Activated CD8-positive, alpha-beta memory T cell treated with anti-CD3 and anti-CD28 coated beads, Interleukin-2, amount 50 U/mL, for 1 hour (primary cell): ENCODE data around the gene PKP3.
"Not testable (repeated sequence)": the region's sequence is repeated elsewhere in the genome, so short reads cannot be mapped to it uniquely, and the experiment has no call there.

Experiments
- DNase-seq: peaks from one replicate; pipeline ENCODE4 v3.0.0-alpha.2; 2020; ENCODE audit errors: extremely low read depth

The PKP3 gene, protein sequence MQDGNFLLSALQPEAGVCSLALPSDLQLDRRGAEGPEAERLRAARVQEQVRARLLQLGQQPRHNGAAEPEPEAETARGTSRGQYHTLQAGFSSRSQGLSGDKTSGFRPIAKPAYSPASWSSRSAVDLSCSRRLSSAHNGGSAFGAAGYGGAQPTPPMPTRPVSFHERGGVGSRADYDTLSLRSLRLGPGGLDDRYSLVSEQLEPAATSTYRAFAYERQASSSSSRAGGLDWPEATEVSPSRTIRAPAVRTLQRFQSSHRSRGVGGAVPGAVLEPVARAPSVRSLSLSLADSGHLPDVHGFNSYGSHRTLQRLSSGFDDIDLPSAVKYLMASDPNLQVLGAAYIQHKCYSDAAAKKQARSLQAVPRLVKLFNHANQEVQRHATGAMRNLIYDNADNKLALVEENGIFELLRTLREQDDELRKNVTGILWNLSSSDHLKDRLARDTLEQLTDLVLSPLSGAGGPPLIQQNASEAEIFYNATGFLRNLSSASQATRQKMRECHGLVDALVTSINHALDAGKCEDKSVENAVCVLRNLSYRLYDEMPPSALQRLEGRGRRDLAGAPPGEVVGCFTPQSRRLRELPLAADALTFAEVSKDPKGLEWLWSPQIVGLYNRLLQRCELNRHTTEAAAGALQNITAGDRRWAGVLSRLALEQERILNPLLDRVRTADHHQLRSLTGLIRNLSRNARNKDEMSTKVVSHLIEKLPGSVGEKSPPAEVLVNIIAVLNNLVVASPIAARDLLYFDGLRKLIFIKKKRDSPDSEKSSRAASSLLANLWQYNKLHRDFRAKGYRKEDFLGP

DNA sequence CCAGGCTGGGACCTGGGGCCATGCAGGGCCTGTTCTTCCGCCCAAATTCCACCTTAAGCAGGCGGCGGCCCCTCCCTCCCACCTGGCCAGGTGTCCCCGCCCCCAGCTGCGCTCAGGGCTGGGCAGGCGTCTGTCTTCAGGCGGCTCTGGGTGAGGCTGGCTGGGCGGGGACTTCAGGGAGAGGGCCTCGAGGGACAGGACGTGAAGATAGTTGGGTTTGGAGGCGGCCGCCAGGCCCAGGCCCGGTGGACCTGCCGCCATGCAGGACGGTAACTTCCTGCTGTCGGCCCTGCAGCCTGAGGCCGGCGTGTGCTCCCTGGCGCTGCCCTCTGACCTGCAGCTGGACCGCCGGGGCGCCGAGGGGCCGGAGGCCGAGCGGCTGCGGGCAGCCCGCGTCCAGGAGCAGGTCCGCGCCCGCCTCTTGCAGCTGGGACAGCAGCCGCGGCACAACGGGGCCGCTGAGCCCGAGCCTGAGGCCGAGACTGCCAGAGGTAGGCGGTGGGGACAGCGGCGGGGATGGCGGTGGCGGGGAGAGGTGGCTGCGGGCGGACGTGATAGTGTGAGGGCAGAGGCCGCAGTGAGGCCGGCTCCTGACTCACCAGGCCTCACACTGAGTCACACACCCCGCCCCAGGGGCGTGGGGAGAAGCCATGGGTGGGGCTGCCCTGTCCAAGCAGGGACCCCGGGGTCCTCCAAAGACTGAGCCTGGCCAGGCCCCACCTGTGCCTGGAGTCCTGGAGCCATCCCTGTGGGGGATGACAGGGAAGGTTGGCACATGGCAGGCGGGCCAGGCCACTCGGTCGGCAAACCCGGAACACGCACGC is at the start of gene PKP3:
Gene PKP3, plus strand, starts transcription at position 176 of the 824 bp plus-strand sequence. Its CDS starts 84 bp downstream, at position 260.
- DNase-seq, result no peak

DNA sequence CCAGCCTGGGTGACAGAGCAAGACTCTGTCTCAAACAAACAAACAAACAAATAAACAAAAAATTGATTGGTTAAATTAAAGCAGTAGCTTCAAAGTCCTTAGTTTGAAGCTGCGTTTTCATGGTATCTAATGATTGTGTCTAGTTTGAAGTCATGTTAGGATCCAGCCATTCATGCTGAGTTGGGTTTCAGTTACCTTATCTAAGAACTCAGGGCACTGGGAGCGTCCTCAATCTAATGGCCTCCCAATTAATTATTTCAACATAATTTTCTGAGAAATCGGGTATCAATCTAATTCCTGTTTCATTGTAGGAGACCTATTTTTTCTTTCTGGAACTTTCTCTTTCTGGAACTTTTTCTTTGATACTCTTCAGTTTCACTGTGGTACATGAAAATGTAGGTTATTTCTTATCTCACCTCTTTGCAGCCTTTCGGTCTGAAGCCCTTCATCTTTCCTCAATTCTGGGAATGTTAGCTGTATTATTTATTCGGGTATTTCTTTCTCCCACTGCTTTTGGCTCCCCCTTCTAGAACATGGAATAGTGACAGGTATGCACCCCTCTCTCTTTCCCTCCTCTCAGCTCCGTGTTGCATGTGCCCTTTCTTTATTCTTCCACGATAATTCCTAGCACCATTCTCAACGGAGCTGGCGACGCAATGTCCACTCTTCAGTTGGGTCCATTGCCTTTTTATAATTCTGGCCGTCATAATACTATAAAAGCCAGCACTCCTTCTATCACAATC is 49.0 kb upstream of the PKP3 start:
- no peak for DNase-seq

DNA sequence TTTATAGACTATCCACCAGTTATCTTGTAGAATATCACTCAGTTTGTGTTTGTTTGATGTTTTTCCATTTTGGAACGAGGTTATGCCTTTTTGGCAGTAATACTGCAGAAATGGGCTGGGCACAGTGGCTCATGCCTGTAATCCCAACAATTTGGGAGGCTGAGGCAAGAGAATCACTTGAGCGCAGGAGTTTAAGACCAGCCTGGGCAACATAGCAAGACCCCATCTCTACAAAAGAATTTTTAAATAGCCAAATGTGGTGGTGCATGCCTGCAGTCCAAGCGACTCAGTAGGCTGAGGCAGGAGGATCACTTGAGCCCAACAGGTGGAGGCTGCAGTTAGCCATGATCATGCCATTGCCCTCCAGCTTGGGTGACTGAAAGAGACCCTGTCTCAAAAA is 47.5 kb upstream of the PKP3 start:
- DNase-seq, result no peak

DNA sequence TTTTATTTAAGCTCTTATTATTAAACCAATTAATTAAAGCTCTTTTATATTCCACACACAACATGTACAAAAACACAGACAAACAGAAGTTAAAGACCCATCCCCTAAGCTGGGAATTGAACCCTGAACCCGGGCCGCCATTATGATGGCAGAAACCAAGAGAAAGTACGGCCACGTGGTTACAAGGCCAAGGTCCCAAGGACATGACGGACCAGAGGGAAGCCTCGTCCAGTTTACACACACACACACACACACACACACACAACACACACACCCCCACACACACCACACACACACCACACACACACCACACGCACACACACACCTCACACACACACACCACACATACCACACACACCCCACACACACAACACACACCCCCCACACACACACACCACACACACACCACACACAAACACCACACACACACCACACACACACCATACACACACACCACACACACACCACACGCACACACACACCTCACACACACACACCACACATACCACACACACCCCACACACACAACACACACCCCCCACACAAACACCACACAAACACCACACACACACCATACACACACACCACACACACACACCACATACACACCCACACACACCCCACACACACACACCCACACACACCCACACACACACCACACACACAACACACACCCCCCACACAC is 44.6 kb upstream of the PKP3 start:
- not testable (repeated sequence) for DNase-seq

DNA sequence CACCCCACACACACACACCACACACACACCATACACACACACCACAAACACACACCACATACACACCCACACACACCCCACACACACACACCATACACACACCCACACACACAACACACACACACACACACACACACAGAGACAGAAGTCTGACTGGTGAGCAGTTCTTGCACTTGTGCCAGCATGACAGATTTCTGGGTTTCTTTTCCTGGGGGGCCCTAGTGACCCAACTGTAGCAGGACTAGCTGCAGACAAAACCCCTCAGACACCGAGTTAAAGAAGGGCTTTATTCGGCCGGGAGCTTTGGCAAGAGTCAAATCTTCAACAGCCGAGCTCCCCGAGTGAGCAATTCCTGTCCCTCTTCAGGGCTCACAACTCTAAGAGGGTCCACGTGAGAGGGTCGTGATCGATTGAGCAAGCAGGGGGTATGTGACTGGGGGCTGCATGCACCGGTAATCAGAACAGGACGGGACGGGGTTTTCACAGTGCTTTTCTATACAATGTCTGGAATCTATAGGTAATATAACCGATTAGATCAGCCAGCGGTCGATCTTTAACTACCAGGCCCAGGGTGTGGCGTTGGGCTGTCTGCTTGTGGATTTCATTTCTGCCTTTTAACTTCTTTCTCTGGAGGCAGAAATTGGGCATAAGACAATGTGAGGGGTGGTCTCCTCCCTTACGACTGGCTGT is 43.8 kb upstream of the PKP3 start:
- DNase-seq, result not testable (repeated sequence)

DNA sequence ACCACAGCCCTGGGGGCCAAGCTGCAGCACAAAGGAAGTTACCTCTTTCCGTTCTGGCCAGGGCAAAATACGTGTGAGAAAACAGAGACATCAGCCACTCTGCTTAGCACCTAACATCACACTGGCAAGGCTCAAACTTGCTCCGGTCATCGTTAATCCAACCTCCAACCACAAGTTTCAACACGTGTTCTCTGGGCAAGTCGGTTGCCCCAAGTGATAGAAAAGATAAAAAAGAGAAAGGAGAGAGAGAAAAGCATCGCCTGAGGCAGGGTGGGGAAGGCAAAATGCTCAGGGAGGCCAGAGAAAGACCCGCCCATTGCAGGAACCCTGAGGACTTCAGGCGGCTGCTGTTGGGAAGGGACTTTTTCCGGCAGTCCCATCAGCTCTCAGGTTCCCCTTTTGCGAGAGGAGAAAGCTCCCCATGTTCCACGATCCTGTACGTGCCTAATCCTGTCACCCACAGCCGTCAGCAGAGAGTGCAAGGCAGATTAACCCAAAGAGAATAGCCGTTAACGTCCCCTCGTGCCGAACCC is 43.2 kb upstream of the PKP3 start:
- no peak for DNase-seq

DNA sequence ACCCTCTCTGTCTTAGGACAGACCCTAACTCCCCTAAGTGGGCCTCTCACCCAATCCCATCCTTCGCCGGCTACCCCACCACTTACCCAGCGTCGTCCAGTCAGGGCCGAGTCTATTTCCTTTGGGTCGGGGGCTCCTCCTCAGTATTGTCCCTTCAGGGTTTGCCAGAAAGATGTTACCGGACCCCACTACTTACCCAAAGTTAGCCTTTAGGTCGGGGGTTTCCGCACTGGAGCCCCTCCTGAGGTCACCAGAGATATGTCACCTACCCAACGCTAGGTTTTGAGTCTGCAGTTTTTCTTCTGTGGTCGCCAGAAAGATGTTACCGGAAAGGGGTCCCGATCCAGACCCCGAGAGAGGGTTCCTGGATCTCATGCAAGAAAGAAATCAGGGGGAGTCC is 42.6 kb upstream of the PKP3 start:
- DNase-seq, result no peak

DNA sequence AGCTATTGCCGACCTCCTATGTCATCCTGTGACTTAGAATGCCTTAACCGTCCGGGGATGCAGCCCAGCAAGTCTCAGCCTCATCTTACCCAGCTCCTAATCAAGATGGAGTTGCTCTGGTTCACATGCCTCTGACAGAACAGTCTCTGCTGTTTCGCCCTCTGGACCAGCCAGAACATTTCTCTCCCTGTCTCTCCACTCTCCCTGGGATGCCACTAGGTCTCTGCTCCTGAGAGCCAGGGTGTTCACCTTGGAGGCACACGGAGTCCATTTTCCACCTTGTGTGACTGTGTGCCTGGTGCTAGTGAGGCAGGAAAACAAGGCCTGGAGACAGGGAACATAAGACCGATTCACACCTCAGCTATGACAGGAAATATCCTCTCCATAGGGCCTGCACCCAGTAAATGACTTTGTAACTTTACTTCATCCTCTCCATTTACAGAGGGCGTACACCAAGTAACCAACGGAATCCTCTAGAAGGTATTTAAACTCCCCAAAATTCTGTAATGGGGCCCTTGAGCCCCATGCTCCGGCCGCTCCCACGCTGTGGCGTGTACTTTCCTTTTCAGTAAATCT is 41.5 kb upstream of the PKP3 start:
- DNase-seq, result no peak

DNA sequence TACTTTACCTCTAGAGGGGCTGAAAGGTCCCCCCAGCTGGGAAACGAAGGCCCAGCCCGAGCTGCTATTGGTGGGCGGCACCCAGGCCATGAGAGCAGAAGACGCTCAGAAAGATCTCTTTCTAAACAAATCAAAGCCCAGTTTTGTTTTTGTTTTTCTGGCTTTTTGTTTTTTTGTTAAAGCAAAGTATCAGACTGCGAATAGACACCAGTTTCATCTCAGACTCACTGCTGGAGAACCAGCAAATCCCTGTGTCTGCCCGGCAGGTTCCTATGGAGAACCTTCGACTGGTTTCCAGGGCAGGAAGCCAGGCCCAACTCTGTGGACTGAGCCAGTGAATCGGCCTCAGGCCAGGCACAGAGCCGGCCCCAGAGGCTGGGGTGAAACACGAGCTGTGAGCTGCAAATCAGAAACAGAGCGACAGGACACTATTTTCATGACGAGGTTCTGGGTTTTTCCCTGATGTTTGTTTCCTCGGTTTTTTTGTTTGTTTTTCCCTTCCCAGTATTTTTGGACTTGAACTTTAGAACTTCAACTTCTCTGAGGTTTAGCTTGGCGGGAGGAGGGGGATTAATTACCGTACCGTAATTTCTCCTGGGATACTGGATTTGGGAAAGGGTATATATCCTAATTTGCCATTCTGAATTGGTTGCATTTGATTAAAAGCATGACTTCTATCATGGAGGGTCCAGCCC is 40.7 kb upstream of the PKP3 start:
- DNase-seq, result no peak

DNA sequence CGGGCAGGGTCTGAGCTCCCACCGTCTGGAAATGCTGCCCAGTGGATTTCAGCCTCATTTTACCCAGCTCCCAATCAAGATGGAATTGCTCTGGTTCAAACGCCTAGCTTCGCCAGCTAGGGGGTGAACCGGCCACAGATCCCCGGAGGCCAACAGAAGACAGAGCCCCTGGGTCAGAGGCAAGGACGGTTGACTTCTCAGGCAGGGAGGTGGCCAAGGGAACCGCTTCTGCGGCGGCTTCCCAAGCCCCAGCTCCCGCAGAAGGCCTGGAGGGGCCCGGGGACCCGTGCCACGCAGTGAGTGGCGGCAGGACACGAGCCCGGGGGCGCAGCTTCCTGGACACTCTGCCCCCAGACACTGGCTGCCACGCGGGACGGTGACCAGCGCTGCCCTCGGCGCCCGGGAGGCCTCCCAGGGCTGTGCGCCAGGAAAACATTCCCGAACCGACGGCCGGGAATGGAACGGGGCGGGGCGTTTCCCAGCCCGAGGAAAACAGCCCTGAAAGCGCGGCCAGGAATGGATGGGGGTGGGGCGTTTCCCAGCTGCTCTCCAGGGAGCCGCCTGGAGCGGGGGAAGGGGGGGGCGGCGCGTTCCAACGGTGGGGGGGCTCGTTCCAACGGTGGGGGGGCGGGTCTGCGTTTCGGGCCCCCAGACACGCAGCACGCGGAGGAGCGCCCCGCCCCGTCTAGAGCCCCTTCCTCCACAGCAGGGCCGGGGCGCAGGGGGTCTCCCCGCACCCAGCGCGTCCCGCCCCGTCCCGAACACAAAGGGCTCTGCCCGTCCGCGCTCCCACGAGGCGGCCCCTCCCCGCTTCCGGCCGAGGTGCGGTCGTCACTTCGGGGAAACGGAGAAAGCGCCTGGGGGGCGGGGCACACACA is 38.2 kb upstream of the PKP3 start:
- DNase-seq, result peak; percentile 61

DNA sequence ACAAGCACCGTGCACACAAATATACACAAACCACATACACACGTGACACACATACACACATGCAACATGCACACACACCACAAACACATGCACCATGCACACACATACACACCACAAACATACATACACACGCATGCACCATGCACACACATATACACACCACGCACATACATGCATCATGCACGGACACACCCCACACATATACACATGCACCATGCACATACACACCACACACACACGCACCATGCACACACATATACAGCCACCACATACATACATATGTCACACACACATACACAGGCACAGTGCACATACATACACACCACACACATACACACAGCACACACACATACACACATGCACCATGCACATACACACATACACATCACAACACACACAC is 37.4 kb upstream of the PKP3 start:
- DNase-seq, result no peak

DNA sequence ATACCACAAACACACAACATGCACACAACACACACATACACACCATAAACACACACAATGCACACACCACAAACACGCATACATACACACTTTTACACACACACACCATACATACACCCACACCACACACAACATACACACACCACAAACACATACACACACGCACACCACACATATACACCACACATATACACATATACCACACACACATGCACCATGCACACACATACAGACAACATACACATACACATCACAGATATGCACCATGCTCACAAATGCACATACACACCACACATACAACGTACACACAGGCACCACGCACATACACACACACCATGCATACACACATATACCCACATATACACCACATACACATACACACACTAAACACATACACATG is 36.4 kb upstream of the PKP3 start:
- DNase-seq, result no peak

DNA sequence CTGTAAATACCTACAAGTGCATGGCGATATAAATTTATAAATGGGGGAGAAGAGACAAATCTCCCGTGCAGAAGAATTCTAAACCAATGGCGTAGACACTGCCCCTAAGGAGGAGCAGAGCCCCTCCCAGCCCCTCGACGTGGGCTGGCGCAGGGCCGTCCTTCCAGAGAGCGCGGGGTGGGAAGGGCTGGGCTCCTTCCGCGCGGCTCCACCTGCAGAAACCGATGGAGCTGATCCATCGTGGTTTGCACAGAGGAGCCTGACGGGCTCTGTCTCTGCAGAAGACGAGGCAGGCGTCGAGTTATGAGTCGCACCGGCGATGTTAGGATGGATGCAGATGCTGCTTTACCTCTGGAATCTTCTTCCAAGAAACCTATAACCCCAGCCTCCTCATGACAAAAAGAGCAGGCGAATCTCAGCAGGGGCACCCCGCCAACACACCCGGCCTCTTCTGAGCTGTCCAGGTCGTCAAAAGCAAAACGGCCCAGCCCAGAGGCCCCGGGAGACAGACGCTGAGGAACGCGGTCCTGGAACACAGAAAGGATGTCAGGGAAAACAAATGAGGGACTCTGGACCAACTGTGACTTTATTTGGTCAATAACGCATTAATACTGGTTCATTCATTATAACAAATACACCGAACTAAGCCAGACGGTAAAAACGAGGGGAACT is 35.7 kb upstream of the PKP3 start:
- no peak for DNase-seq

DNA sequence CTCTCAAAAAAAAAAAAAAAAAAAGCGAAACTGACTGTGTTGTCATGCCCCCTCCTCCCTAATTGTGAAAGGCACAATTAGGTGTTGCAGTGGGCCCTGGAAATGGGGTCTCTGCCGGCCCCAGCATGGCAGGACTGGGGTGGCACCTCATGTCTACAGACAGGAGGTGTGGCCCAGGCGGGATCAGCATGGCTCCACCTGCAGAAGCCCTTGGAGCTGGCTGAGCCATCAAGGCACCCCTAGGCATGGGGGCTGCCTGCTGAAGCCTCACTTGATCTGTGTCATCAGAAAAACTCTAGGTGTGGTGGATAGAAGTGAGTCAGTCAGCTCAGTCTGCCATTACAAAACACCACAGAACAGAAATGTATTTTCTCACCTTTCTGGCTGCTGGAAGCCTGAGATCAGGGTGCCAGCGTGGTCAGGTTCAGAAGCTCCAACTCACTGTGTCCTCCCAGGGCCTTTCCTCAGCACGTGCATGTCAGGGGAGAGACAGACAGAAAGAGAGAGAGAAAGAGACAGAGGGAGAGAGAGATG is 34.8 kb upstream of the PKP3 start:
- DNase-seq, result no peak

DNA sequence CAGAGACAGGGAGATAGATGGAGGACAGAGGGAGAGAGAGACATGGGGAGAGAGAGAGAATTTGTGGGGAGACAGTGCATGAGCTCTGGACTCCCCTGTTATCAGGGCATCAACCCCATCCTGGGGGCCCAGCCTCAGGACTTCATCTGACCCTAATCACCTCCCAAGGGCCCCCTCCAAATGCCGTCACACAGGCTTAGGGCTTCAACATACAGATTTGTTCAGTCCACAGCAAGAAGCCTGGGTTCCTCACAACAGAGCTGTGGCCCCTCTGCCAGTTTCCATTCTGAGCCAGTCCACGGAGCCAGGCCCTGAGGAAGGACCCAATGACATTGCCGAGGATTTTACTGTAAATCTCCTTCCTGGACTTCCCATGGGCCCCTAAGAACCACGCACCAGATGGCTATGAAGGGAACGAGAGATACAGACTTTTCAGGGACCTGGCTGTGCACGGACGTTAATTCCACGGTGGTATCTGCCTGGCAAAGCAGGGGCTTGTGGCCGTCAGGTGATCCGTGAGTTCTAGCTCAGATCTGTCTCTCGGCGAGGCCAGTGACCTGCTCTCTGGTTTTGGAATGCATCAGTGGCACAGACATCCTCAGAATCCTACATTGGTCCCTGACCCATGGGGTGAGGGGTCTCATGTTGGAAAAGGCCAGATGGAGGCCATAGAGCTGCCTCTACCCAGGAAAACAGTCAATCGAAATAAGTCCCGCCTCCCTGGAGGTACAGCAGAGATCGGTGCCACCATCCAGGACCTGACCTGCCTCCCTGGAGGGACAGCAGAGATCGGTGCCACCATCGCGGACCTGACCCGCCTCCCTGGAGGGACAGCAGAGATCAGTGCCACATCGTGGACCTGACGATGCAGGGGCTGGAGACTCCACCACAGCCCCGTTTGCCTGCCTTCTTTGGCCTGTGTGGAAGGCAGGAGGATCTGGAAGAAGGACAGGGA is 33.4 kb upstream of the PKP3 start:
- no peak for DNase-seq
